KBM-7 (cell line): ENCODE results near the gene CCDC88C.

Source experiments
- DNase-seq: peaks from one replicate; pipeline ENCODE4 v3.0.0-alpha.2; 2015
- in situ Hi-C: fragments of 300-500 bp; cut with MboI; formaldehyde crosslinking; loops from 2 replicates; pipeline ENCODE4 v1.14.3; 2020; ENCODE audit warnings: low sequenced_read_pairs, low pct_unique_long_range_greater_than_20kb, mixed read lengths

The CCDC88C gene

DNA sequence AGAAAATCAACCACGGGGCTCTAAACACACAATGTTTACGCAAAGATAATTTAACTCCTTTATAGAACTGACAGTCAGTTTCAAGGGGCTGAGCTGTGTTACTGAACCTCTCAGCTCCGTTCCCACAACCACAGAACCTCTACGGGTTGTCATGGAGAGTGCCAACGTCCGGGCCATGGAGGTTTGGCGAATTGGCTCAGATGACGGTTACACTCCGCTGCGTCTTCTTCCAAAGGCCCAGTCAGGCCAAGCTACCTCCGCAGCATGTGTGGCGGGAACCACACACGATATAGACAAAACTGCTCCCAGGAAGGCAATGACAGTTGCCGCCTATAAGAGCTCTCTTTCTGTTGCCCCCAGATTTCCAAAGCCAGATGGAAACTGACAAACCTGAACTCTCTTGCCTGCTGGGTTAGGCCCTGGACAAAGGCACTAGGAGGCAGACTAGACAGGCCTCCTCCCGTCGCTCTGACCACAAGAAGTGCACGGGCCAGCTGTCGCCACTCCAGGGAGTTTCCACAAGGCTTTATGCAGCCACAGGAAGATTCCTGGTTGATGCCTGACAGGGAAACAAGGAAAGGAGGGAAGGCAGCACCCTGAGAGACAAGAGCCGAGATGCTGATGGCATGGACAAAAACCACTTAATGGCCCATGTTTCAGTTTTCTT, 30.3 kb downstream of the CCDC88C start:
- no peak for DNase-seq

DNA sequence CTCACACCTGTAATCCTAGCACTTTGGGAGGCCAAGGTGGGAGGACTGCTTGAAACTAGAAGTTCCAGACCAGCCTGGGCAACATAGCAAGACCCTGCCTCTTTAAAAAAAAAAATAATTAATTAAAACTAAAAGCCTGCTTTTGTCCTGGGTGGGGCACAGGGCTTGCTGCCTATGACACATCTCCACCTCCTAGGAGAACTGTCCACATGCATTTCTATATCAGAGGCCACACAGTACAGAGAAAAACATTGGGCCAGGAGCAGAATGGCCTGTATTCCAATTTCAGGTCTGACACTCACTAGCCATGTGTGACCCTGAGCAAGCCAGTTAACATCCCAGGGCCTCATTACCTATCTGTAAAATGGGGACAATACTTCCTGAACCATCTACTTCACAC, 31.9 kb downstream of the CCDC88C start:
- no peak for DNase-seq
- in situ Hi-C loops, result no loop called here

More for the DNA sequence above, 30.3 kb downstream of the CCDC88C start:
- in situ Hi-C loops, result no loop called here

GRCh38 chr14:91385224-91385623, 32.4 kb downstream of the CCDC88C start:
- no peak for DNase-seq
- in situ Hi-C loops, result no loop called here

DNA sequence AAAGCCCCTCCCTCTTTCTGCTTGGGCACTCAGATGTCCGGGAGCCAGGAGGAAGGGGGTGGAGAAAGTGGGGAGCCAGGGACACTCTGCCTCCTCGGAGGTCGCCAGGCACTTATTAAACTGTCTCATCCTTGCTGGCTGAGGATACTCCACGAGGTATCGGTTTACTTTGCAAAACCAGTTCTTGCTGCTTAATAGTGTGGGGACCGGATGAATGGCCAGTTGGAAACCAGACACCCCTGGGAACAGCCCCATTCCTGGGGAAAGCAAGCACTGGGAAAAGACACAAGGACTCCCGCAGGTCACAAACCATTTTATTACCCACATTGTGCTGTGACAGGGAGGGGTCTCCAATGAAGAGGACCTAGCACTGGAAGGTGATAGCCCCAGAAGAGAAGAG, 34.2 kb downstream of the CCDC88C start:
- in situ Hi-C loops, result no loop called here
- no peak for DNase-seq

- DNase-seq, result no peak
- in situ Hi-C loops, result no loop called here
Observed at GRCh38 chr14:91381801-91382670, 35.6 kb downstream of the CCDC88C start.

- in situ Hi-C loops, result no loop called here
- DNase-seq, result peak; percentile 87
Observed at GRCh38 chr14:91380610-91381371, 36.8 kb downstream of the CCDC88C start.

DNA sequence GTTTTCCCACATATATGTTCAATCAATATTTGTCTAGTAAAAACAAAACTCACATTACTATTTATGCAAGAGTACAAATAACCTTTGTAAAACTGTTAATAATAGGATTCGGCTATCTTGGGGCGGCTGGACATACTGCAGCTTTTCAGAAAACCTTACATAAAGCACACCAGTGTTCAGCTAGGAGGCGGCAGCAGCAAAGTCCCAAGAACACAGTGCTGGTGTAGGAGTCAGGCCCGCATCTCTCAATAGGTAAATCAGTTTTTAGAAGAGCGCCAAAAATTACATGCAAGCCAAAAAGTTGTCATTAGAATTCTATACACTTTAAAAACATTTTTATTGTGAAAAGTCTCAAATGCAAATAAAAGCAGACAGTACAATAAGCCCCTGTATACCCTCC, 37.5 kb downstream of the CCDC88C start:
- in situ Hi-C loops, result no loop called here
- DNase-seq, result no peak

DNA sequence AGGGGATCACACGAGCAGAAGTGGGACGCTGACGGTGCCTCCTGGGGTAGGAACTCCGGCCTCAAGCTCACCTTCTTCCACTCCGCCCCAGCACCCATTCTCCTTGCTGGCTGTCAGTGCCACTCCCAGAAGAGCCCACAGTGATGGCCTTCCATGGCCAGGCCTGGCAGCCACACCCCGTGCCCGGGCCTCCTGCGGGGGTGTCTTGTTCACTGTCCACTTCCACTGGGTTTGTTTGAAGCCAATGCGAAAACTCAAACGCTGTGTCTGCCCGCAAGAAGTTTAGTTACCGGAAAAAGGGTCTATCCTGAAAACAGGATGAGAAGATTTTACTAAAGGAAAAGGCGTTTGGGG, 38.1 kb downstream of the CCDC88C start:
- no peak for DNase-seq
- in situ Hi-C loops, result no loop called here

GRCh38 chr14:91378930-91379578, 38.6 kb downstream of the CCDC88C start:
- in situ Hi-C loops, result no loop called here
- DNase-seq, result no peak

GRCh38 chr14:91377700-91378652, 39.6 kb downstream of the CCDC88C start:
- peak; percentile 43 for DNase-seq

DNA sequence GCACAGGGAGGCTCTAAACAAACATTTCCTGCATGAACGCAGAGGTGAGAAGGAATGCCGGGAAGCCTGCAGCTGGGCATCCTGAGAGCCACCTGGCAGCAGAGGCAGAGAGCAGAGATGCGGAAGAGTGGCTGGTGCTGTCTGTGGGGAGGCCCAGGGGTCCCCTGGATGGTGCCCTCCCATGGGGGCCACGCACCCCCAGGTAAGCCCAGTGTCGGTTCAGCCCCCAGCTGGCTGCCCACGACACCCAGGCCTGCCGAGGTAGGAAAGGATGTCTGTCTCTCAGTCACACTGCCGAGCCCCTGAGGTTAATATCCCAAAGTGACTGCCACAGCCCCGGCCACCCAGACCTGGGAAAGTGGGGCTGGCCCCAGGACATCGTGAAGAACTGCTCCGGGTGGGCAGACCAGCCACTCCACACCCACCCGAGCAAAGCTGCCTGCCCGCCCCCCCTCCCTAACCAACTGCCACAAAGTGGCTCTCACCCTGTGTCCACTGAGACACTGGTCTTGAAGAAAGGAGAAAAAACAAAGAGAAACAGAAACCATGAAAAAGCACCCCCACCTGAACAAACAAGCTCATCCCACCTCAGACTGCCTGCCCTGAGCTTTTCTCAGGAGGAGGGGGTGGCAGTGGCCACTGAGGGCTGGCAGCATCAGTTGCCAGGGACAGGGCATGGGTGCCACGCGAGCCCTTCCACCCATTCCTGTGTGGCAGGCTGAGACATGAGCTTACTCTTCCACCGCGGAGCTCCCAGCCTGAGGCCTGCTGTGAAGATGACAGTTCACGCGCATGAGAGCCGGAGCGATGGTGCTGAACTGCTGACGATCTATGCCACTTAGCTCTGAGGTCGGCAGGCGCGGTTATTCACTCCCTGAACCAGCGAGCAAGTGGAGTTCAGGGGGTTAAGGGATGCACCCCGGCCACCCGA, 40.8 kb downstream of the CCDC88C start:
- DNase-seq, result no peak
- in situ Hi-C loops, result no loop called here

More at GRCh38 chr14:91377700-91378652, 39.6 kb downstream of the CCDC88C start:
- in situ Hi-C loops, result no loop called here

- in situ Hi-C loops, result no loop called here
- DNase-seq, result no peak
Observed at GRCh38 chr14:91375720-91376452, 41.7 kb downstream of the CCDC88C start.

DNA sequence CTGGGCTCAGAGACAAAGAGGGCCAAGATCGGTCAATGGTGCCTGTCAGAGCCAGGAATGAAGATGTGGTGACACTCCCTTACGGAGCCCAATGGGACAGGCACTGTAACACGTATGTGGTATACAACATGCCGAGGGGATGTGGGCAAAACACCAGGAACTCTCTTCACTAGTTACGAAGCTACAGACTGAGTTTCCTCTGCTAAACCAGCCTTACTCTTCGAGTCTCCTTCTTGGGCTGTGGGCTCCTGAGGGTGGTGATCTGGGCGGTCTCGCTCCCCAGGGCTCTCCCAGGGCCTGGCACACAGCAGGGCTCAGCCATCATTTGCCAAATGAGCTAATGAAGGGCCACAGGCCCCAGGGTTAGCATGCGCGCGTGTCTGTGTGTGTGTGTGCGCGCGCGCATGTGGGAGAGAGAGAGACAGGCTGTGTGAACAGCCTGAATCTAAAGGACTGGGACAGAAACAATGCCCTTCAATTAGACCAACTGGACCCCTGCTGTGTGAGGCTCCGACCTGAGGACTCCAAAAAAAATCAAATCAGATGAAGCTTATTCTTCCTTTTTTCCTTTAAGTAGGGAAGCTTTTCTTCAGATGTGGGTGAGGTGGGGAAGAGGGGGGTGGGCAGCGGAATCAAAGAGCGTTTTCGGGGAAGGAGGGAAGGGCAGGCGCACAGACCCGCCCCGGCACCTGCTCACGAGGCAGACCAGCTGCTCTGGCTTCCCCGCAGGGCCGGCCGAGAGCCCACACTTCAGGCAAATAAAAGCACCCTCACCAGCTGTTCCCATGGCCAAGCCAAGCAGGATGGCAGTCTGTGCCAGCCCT, 42.5 kb downstream of the CCDC88C start:
- in situ Hi-C loops, result no loop called here
- DNase-seq, result no peak

DNA sequence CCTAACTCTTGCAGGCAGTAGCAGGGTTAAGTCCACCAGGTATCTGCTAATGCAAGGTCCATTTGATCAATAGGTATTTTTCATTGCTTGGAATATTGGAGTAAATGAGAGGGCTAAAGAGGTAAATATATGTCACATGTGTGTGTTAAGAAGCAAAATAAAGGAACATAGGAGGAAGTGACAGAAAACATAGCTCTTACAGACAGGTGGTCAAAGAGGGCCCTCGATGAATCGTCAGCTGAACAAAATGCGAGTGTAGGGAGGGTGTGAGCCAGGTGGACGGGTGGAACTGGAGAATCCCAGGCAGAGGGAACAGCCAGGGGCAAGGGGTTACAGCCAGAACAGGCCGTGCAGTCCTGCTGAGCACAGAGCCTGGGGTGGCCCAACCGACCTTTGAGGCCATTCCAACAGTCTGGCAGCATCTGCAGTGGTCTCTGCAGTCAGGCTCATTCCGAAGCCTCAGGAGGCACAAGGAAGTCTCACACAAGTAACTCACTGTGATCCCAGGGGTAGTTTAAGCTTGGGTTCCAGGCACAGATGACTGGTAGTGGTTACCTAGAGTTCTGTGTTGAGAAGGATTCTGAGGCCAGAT, 43.2 kb downstream of the CCDC88C start:
- in situ Hi-C loops, result no loop called here
- no peak for DNase-seq

DNA sequence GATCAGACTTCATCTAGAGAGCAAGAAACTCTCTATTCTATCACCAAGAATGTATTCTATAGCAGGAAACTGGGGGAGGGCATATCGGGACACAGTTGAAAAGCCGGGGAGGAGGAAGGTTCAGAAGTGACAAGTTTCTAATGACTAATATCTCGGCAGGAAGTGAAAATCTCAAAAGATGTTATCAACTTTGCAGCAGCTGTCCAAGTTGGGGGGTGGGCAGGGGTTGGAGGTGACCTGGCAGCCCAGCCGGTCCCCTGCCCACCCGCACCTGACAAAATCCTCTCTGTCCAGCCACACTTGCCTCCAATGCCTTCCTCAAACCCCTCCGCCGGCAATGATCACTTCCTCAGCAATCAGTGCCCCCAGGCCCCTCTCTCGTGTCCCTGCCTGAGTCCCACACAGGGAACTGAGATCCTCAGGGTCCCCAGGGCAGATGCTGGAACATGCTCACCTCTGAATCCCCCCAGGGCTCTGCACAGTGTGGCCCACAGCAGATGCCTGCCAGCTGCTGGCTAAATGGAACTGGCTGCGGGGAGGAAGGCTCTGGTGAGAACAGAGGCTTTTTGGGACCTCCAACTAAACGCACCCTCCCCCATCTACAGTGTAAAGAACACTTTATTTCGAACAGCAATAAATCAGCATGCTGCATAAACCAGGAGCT, 43.9 kb downstream of the CCDC88C start:
- peak; percentile 46 for DNase-seq
- in situ Hi-C loops, result no loop called here
